MM.1S (cell line): ENCODE data around the gene JADE2.
"Not testable (repeated sequence)": the region's sequence is repeated elsewhere in the genome, so short reads cannot be mapped to it uniquely, and the experiment has no call there.

Experiments
- DNase-seq: peaks from one replicate; pipeline ENCODE4 v3.0.0-alpha.2; 2015
- H2AFZ ChIP-seq: fragments of 300-600 bp; sonication (generic); 2 replicates; pipeline ENCODE4 v1.6.0; 2016; ENCODE audit warnings: antibody characterized with exemption, low read length
- H3F3A ChIP-seq: fragments of 300-600 bp; sonication (generic); 2 replicates; pipeline ENCODE4 v1.6.1; 2016; ENCODE audit warnings: mild to moderate bottlenecking, antibody characterized with exemption, low read length, moderate library complexity, mixed read lengths; ENCODE audit not compliant: insufficient read depth
- H3K27ac ChIP-seq: fragments of 300-600 bp; sonication (generic); 2 replicates; pipeline ENCODE4 v1.5.1; 2016; ENCODE audit warnings: mild to moderate bottlenecking, low read length
- H3K27me3 ChIP-seq: fragments of 300-600 bp; sonication (generic); replicated peaks from 2 replicates; pipeline ENCODE4 v1.6.0; 2016; ENCODE audit warnings: low read length; ENCODE audit not compliant: insufficient read depth
- H3K36me3 ChIP-seq: fragments of 300-600 bp; sonication (generic); replicated peaks from 2 replicates; pipeline ENCODE4 v1.6.1; 2016; ENCODE audit warnings: mild to moderate bottlenecking, low read length, mixed read lengths; ENCODE audit not compliant: insufficient read depth
- H3K4me1 ChIP-seq: fragments of 300-600 bp; sonication (generic); 2 replicates; pipeline ENCODE4 v1.6.1; 2016; ENCODE audit warnings: low read length, mixed read lengths
- H3K4me2 ChIP-seq: fragments of 300-600 bp; sonication (generic); 2 replicates; pipeline ENCODE4 v1.6.0; 2016; ENCODE audit warnings: low read depth, low read length
- H3K4me3 ChIP-seq: fragments of 300-600 bp; sonication (generic); 2 replicates; pipeline ENCODE4 v1.5.1; 2016; ENCODE audit warnings: low read length, mixed read lengths
- H3K79me2 ChIP-seq: fragments of 300-600 bp; sonication (generic); 2 replicates; pipeline ENCODE4 v1.6.1; 2016; ENCODE audit warnings: mixed run types, low read length, mixed read lengths
- H3K9ac ChIP-seq: fragments of 300-600 bp; sonication (generic); 2 replicates; pipeline ENCODE4 v1.6.1; 2016; ENCODE audit warnings: low read length, mixed read lengths
- H3K9me2 ChIP-seq: fragments of 300-600 bp; sonication (generic); replicated peaks from 2 replicates; pipeline ENCODE4 v1.6.1; 2016; ENCODE audit warnings: mild to moderate bottlenecking, low read length, mixed read lengths; ENCODE audit not compliant: insufficient read depth
- H3K9me3 ChIP-seq: fragments of 300-600 bp; sonication (generic); replicated peaks from 2 replicates; pipeline ENCODE4 v1.6.1; 2016; ENCODE audit warnings: mild to moderate bottlenecking, low read length, mixed read lengths; ENCODE audit not compliant: insufficient read depth
- H4K20me1 ChIP-seq: fragments of 300-600 bp; sonication (generic); 2 replicates; pipeline ENCODE4 v1.6.1; 2016; ENCODE audit warnings: mild to moderate bottlenecking, low read length, moderate library complexity, mixed read lengths; ENCODE audit not compliant: insufficient read depth
- CTCF ChIP-seq: fragments of 300-600 bp; sonication (generic); IDR thresholded peaks from 2 replicates; pipeline ENCODE4 v1.5.1; 2016; ENCODE audit warnings: antibody characterized with exemption, low read length, mixed read lengths
- EZH2 ChIP-seq: fragments of 300-600 bp; sonication (generic); optimal IDR thresholded peaks from 2 replicates; pipeline ENCODE3; 2017; ENCODE audit warnings: low read depth, mild to moderate bottlenecking, antibody characterized with exemption, low read length, mixed read lengths
- EZH2phosphoT487 ChIP-seq: fragments of 300-600 bp; sonication (generic); IDR thresholded peaks from 2 replicates; pipeline ENCODE4 v1.6.1; 2018; ENCODE audit warnings: antibody characterized with exemption, low read length

JADE2 gene

GRCh38 chr5:134594797-134595457 is 69.5 kb downstream of the JADE2 start:
- Histone ChIP-seq H3K9me2 (no peaks in the 10 kb centered on the region), H3K9me3 (no peaks in the 10 kb centered on the region), H3K4me2 (peak overlapping the region; percentile 80), H3K27me3 (no peaks in the 10 kb centered on the region), H3K4me3 (peak overlapping the region; percentile 39), H3K27ac (peak overlapping the region; percentile 89), H3F3A (peaks cover 38% of the 10 kb centered on the region), H3K36me3 (no peaks in the 10 kb centered on the region), H3K9ac (peak overlapping the region; percentile 32), H4K20me1 (no peaks in the 10 kb centered on the region), H3K4me1 (peaks cover 40% of the 10 kb centered on the region), H2AFZ (peak overlapping the region; percentile 57), H3K79me2 (no peaks in the 10 kb centered on the region)
- peak; percentile 93 for DNase-seq
- TF ChIP-seq EZH2 (no peak), EZH2phosphoT487 (no peak), CTCF (no peak)

DNA sequence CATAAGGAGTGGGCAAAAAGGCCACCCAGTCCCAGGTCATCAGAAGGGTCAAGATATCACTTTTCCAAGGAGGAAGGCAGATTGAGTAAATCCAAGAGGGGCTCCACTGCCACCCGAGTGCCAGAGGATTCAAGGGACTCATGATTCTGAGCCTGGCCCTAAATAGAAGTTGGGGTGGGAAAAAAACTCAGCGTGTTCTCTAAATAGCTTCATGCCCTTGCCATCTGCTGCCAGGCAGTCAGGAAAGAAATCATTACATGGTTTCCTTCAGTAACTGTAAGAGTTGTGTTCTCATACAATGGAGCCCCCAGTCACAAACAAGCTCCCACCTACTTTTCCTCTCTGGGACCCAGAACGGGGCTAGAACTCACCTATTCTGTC is 70.0 kb downstream of the JADE2 start:
- TF ChIP-seq EZH2 (no peak), EZH2phosphoT487 (no peak)
- DNase-seq, result no peak
- peaks cover 38% of the 10 kb centered on the region for H3F3A ChIP-seq
- H3K9me2 ChIP-seq, result no peaks in the 10 kb centered on the region
- no peaks in the 10 kb centered on the region for H3K36me3 ChIP-seq
- no peaks in the 10 kb centered on the region for H4K20me1 ChIP-seq
- H3K4me1 ChIP-seq, result peaks cover 40% of the 10 kb centered on the region
- H3K9ac ChIP-seq, result peak overlapping the region; percentile 32
- no peaks in the 10 kb centered on the region for H3K79me2 ChIP-seq
- no peaks in the 10 kb centered on the region for H3K27me3 ChIP-seq
- H2AFZ ChIP-seq, result peak overlapping the region; percentile 57
- peak overlapping the region; percentile 89 for H3K27ac ChIP-seq
- no peaks in the 10 kb centered on the region for H3K9me3 ChIP-seq
- H3K4me2 ChIP-seq, result peak overlapping the region; percentile 80
- H3K4me3 ChIP-seq, result peak overlapping the region; percentile 39

DNA sequence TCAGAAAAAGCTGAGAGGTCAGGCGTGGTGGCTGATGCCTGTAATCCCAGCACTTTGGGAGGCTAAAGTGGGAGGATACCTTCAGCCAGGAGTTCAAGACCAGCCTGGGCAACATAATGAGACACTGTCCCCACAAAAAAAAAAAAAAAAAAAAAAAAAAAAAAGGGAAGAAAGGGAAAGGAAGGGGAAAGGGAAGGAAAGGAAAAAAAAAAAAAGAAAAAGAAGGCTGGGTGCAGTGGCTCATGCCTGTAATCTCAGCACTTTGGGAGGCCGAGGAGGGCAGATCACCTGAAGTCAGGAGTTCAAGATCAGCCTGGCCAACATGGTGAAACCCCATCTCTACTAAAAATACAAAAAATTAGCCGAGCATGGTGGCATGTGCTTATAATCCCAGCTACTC is 74.3 kb downstream of the JADE2 start:
- not testable (repeated sequence) for H3K4me2 ChIP-seq, H2AFZ ChIP-seq, H4K20me1 ChIP-seq, H3K9me2 ChIP-seq, H3K4me3 ChIP-seq, H3K9ac ChIP-seq, H3K27me3 ChIP-seq, DNase-seq, H3K27ac ChIP-seq, H3K9me3 ChIP-seq
- Histone ChIP-seq H3K79me2 (peaks cover 11% of the 10 kb centered on the region), H3F3A (peaks cover 12% of the 10 kb centered on the region), H3K36me3 (peaks cover 10% of the 10 kb centered on the region), H3K4me1 (peaks cover 14% of the 10 kb centered on the region)

GRCh38 chr5:134600600-134600999 is 75.1 kb downstream of the JADE2 start:
- Histone ChIP-seq H3K4me3 (no peak overlapping the region), H3K9me2 (no peaks in the 10 kb centered on the region), H2AFZ (no peak overlapping the region), H3F3A (peaks cover 8% of the 10 kb centered on the region), H3K4me2 (no peak overlapping the region), H3K79me2 (peaks cover 11% of the 10 kb centered on the region), H3K4me1 (peaks cover 16% of the 10 kb centered on the region), H3K9me3 (no peaks in the 10 kb centered on the region), H3K36me3 (peaks cover 10% of the 10 kb centered on the region), H4K20me1 (no peaks in the 10 kb centered on the region), H3K27ac (no peak overlapping the region), H3K27me3 (no peaks in the 10 kb centered on the region), H3K9ac (no peak overlapping the region)
- TF ChIP-seq CTCF, result no peak
- no peak for TF ChIP-seq EZH2
- no peak for TF ChIP-seq EZH2phosphoT487
- DNase-seq, result no peak
